HepG2 (cell line): ENCODE results near the gene RRP36. TPM values are rescaled to one million over a fixed set of nuclear protein-coding genes. Genes with fewer than 3 reads are reported as not detected.

ENCODE experiments used
- ATAC-seq: fragments of 200-7000 bp; cut with Tn5 transposase; 3 replicates; pipeline ENCODE4 v1.9.1; 2020; ENCODE audit warnings: mild to moderate bottlenecking, moderate library complexity
- BruUV-seq: library from RNA; stranded (reverse); fragments of 400-500 nt; replicated peaks from 2 replicates; lab custom pipeline; 2021; lab: Mats Ljungman, UMichigan
- CTCF ChIA-PET: fragments of 300-600 bp; formaldehyde crosslinking; extraction: SDS; loops from one replicate; lab custom pipeline; 2021; ENCODE audit warnings: low total read pairs, inconsistent platforms, low intra/inter-chr PET ratio; lab: Yijun Ruan, JAX
- POLR2A ChIA-PET: fragments of 350-600 bp; sonication (Branson Sonifier 250); formaldehyde crosslinking; loops from one replicate; lab custom pipeline; 2020; ENCODE audit warnings: antibody characterized with exemption, inconsistent platforms; lab: Yijun Ruan, JAX
- DNase-seq: peaks from one replicate; pipeline ENCODE4 v3.0.0-alpha.2; 2015; ENCODE audit warnings: low spot score
- FAIRE-seq: peaks from 3 replicates; lab custom pipeline; 2011; peaks lifted over from hg19 to GRCh38; lab: Jason Lieb, UNC
- H2AFZ ChIP-seq: one replicate; pipeline ENCODE4 v1.6.1; 2011; ENCODE audit warnings: low read length, inconsistent platforms
- H3K27ac ChIP-seq: fragments of 300-600 bp; 3 replicates; pipeline ENCODE4 v1.8.0; 2011; ENCODE audit warnings: mixed run types, mild to moderate bottlenecking, mixed read lengths, low read length, inconsistent platforms; ENCODE audit not compliant: insufficient read depth; ENCODE audit errors: extremely low read length
- H3K27me3 ChIP-seq, 2 experiments: fragments of 200-600 bp in 1 of 2; 2 replicates in 1 of 2; 3 replicates in 1 of 2; pipeline versions ENCODE4 v1.6.0 to v1.8.0; 2011; ENCODE audit warnings: low read length in 2 of 2, mild to moderate bottlenecking in 2 of 2, moderate library complexity in 2 of 2, inconsistent platforms in 1 of 2; ENCODE audit not compliant: insufficient read depth in 2 of 2, control insufficient read depth in 1 of 2
- H3K36me3 ChIP-seq, 2 experiments: fragments of 200-600 bp in 1 of 2; replicated peaks in 1 of 2; 2 replicates in 1 of 2; 3 replicates in 1 of 2; pipeline versions ENCODE4 v1.5.1 to v1.8.0; 2011; ENCODE audit warnings: low read length in 2 of 2, inconsistent platforms in 1 of 2; ENCODE audit not compliant: insufficient read depth in 2 of 2, control insufficient read depth in 1 of 2
- H3K4me1 ChIP-seq: 2 replicates; pipeline ENCODE4 v1.5.1; 2012; ENCODE audit warnings: low read length, inconsistent platforms; ENCODE audit not compliant: insufficient read depth
- H3K4me2 ChIP-seq: 2 replicates; pipeline ENCODE4 v1.6.0; 2011; ENCODE audit warnings: low read depth, low read length, inconsistent platforms
- H3K4me3 ChIP-seq, 3 experiments: fragments of 200-600 bp in 1 of 3; sonication (generic), shearing (Covaris generic) in 1 of 3; replicated peaks in 1 of 3; 2 replicates each; pipeline ENCODE4 v1.5.1; 2011 to 2016; ENCODE audit warnings: low read length in 3 of 3, inconsistent platforms in 2 of 3, low read depth in 2 of 3, mild to moderate bottlenecking in 2 of 3, control low read depth in 1 of 3, mixed read lengths in 1 of 3; ENCODE audit not compliant: insufficient read depth in 1 of 3
- H3K79me2 ChIP-seq: one replicate; pipeline ENCODE4 v1.6.1; 2011; ENCODE audit warnings: low read length, inconsistent platforms; ENCODE audit not compliant: insufficient read depth
- H3K9ac ChIP-seq: 2 replicates; pipeline ENCODE4 v1.6.0; 2011; ENCODE audit warnings: mild to moderate bottlenecking, low read depth, low read length, inconsistent platforms; ENCODE audit not compliant: insufficient read depth
- H3K9me3 ChIP-seq: 2 replicates; pipeline ENCODE4 v1.5.1; 2012; ENCODE audit warnings: mild to moderate bottlenecking, low read length
- H4K20me1 ChIP-seq: 2 replicates; pipeline ENCODE4 v1.6.0; 2011; ENCODE audit warnings: inconsistent platforms, mild to moderate bottlenecking, low read length, moderate library complexity; ENCODE audit not compliant: insufficient read depth
- ATF4 ChIP-seq, 2 experiments: fragments of 450-650 bp in 1 of 2; sonication (generic) in 1 of 2; formaldehyde crosslinking; IDR thresholded peaks; 2 replicates each; pipeline versions ENCODE4 v1.5.0 to v1.8.0; 2020 to 2022; ENCODE audit warnings: mild to moderate bottlenecking in 1 of 2, missing genetic modification reagents in 1 of 2
- CAMTA2 ChIP-seq: sonication (generic); formaldehyde crosslinking; IDR thresholded peaks from 2 replicates; pipeline ENCODE4 v1.4.0; 2020; ENCODE audit warnings: mild to moderate bottlenecking, missing genetic modification reagents, borderline replicate concordance
- MAF1 ChIP-seq: sonication (generic); formaldehyde crosslinking; IDR thresholded peaks from 2 replicates; pipeline ENCODE4 v1.5.0; 2020; ENCODE audit warnings: missing genetic modification reagents, borderline replicate concordance
- NCOA2 ChIP-seq: sonication (generic); formaldehyde crosslinking; IDR thresholded peaks from 2 replicates; pipeline ENCODE4 v1.8.0; 2022; ENCODE audit warnings: inconsistent platforms
- NR3C1 ChIP-seq: sonication (generic); formaldehyde crosslinking; IDR thresholded peaks from 2 replicates; pipeline ENCODE4 v1.4.0; 2020; ENCODE audit warnings: missing genetic modification reagents
- PITX1 ChIP-seq: sonication (generic); formaldehyde crosslinking; IDR thresholded peaks from 2 replicates; pipeline ENCODE4 v1.5.1; 2020; ENCODE audit warnings: mild to moderate bottlenecking, missing genetic modification reagents
- RAD21 ChIP-seq: fragments of 450-650 bp; formaldehyde crosslinking; IDR thresholded peaks from 2 replicates; pipeline ENCODE4 v1.5.0; 2020; ENCODE audit warnings: mild to moderate bottlenecking
- RFX5 ChIP-seq: IDR thresholded peaks from 2 replicates; pipeline ENCODE4 v1.6.1; 2011; ENCODE audit warnings: low read depth, low read length, improper control_type of control experiment
- SNAPC4 ChIP-seq: sonication (generic); formaldehyde crosslinking; IDR thresholded peaks from 2 replicates; pipeline ENCODE4 v1.4.0; 2020; ENCODE audit warnings: mild to moderate bottlenecking, missing genetic modification reagents
- ZBTB21 ChIP-seq: sonication (generic); formaldehyde crosslinking; IDR thresholded peaks from 2 replicates; pipeline ENCODE4 v1.4.0; 2020; ENCODE audit warnings: missing genetic modification reagents
- ZFP82 ChIP-seq: sonication (generic); formaldehyde crosslinking; IDR thresholded peaks from 2 replicates; pipeline ENCODE4 v1.5.1; 2020; ENCODE audit warnings: mild to moderate bottlenecking, missing genetic modification reagents, borderline replicate concordance
- ZNF160 ChIP-seq: sonication (generic); formaldehyde crosslinking; IDR thresholded peaks from 2 replicates; pipeline ENCODE4 v1.8.0; 2022; ENCODE audit warnings: mild to moderate bottlenecking, inconsistent platforms, missing genetic modification reagents
- ZNF512 ChIP-seq: sonication (generic); formaldehyde crosslinking; IDR thresholded peaks from 2 replicates; pipeline ENCODE4 v1.4.0; 2020; ENCODE audit warnings: mild to moderate bottlenecking, missing genetic modification reagents
- ZNF557 ChIP-seq: sonication (generic); formaldehyde crosslinking; IDR thresholded peaks from 2 replicates; pipeline ENCODE4 v1.4.0; 2020; ENCODE audit warnings: missing genetic modification reagents
- ZSCAN20 ChIP-seq: sonication (generic); formaldehyde crosslinking; IDR thresholded peaks from 2 replicates; pipeline ENCODE4 v1.4.0; 2020; ENCODE audit warnings: missing genetic modification reagents, mild to moderate bottlenecking, borderline replicate concordance
- WGBS: methylation state at CpG from one replicate; pipeline ENCODE4 v1.1.6; 2017; ENCODE audit warnings: low lambda C conversion rate; 5-methylcytosine and 5-hydroxymethylcytosine counted together
- in situ Hi-C: cut with HindIII; loops from 2 replicates; pipeline ENCODE4 v1.10.0; 2017; ENCODE audit warnings: low pct_unique_long_range_greater_than_20kb; ENCODE audit not compliant: extremely low pct_ligation_motif_present
- intact Hi-C: fragments of 100-400 bp; cut with micrococcal nuclease; formaldehyde crosslinking; loops from one replicate; pipeline ENCODE4 v1.10.0; 2022; ENCODE audit not compliant: unreplicated experiment
- polyA plus RNA-seq, 8 experiments: library from polyadenylated mRNA; depleted of rRNA in 3 of 8; stranded (reverse) in 7 of 8; unstranded in 1 of 8; fragments of >200 nt; fragmentation: Illumina TruSeq in 4 of 8; extraction: Trizol in 4 of 8; gene quantifications; 2 replicates each; pipeline versions ENCODE4 v1.2.1 to v1.2.3, GENCODE V29; 2011 to 2016; ENCODE audit warnings: low read depth in 4 of 8, missing spikeins in 1 of 8, mixed read lengths in 1 of 8; ENCODE audit not compliant: insufficient read depth in 1 of 8
- total RNA-seq, 5 experiments: library from RNA; depleted of rRNA; stranded (reverse); fragments of >200 nt; fragmentation: Illumina TruSeq; extraction: Trizol; gene quantifications; 2 replicates each; pipeline ENCODE4 v1.2.3, GENCODE V29; 2016; ENCODE audit warnings: low read depth in 1 of 5

The RRP36 gene
- total and polyA plus RNA-seq, 2 of the 13 experiments (the other 11 are each of a cell fraction or from before 2014, with no cell fraction given), result 29.5 to 144 TPM

- H3K9me3 ChIP-seq, result no peaks in the 10 kb centered on the region
- DNase-seq (no peak), ATAC-seq (no peak), FAIRE-seq (no peak)
- intact Hi-C loops (no loop called here), in situ Hi-C loops (no loop called here)
- TF ChIP-seq RAD21 (no peak), ZFP82 (CRISPR knock-in tag) (no peak), MAF1 (CRISPR knock-in tag) (no peak), NCOA2 (CRISPR knock-in tag) (no peak), ATF4 (CRISPR knock-in tag; IDR thresholded peaks at IDR 0.05) (no peak), NR3C1 (no peak), ZSCAN20 (CRISPR knock-in tag) (no peak), ZNF557 (CRISPR knock-in tag) (no peak), ZNF512 (no peak), ZBTB21 (no peak), SNAPC4 (CRISPR knock-in tag) (no peak), PITX1 (no peak), ZNF160 (CRISPR knock-in tag) (no peak), CAMTA2 (no peak), RFX5 (no peak)
- POLR2A ChIA-PET, result no interaction called here
- no peak overlapping the region for H3K9ac ChIP-seq
- no peaks in the 10 kb centered on the region for H3K36me3 ChIP-seq
- H2AFZ ChIP-seq, result peak overlapping the region; percentile 43
- 65% methylated on average over 5 of the region's 5 CpGs for WGBS
- peak overlapping the region; percentile 32; the same call in 1 of the 2 replicates for H3K4me2 ChIP-seq
- H3K4me3 ChIP-seq, result no peak overlapping the region
- CTCF ChIA-PET, result no interaction called here
- no peak overlapping the region for H3K27ac ChIP-seq
- no TSS peak for BruUV-seq
- H3K4me1 ChIP-seq, result peaks cover 56% of the 10 kb centered on the region
- peaks cover 27% of the 10 kb centered on the region for H3K79me2 ChIP-seq
- H4K20me1 ChIP-seq, result no peaks in the 10 kb centered on the region
- H3K27me3 ChIP-seq, result no peaks in the 10 kb centered on the region; a peak in 1 of 5 replicates
These were observed 39.6 kb upstream of the RRP36 start for GRCh38 chr6:42981836-42982235.
